ENCODE data around the gene IGSF11. TPM values are rescaled to one million over a fixed set of nuclear protein-coding genes. Genes with fewer than 3 reads are reported as not detected.

Gene IGSF11
- polyA plus RNA-seq, 3 donors: not detected

DNA sequence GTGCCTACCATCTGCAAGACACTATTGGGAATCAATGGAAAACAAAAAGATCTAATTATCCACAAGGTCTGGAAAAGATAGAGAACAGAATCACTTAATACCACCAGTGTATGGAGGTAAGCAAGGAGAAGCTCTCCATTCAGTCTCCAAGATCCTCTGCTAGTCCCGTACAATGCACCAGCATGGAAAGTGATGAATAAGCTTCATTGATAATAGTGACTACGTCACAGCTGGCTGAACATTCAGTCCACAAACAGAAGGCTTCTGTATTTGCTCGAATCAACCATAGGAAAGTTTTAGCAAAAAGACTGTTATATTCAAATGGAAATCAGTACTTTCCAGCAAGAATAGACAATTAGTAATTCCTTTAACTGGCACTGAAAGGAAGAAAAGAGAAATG lies 42.9 kb downstream of the IGSF11 start:
- Mint-ChIP-seq H3K27ac (no peak overlapping the region), H3K4me3 (no peak overlapping the region), H3K27me3 (ENCODE audit: low read depth in 3 of 3) (peaks cover 0 to 5% (median 4%) of the 10 kb centered on the region in 3 donors), H3K36me3 (no peaks in the 10 kb centered on the region), H3K9me3 (peaks cover 0 to 2% (median 0%) of the 10 kb centered on the region in 7 donors), H3K4me1 (no peaks in the 10 kb centered on the region)
- H3K36me3 ChIP-seq (replicated peaks in 1 of 2; ENCODE audit: control insufficient read depth in 1 of 2, insufficient read depth in 2 of 2, low read length in 2 of 2): no peaks in the 10 kb centered on the region
- no peak for DNase-seq
- intact Hi-C loops (cut with micrococcal nuclease): no loop called here
- H3K27me3 ChIP-seq (ENCODE audit: control insufficient read depth in 2 of 2, insufficient read depth in 2 of 2, low read length in 2 of 2): no peaks in the 10 kb centered on the region
- no peak overlapping the region for H3K27ac ChIP-seq (ENCODE audit: low read depth in 1 of 2, low read length in 2 of 2)
- H3K9me3 ChIP-seq (replicated peaks in 1 of 2; ENCODE audit: control insufficient read depth in 1 of 2, insufficient read depth in 1 of 2, low read length in 2 of 2): no peaks in the 10 kb centered on the region
- H2AFZ ChIP-seq (ENCODE audit: insufficient read depth, low read depth, low read length, poor library complexity, severe bottlenecking): no peak overlapping the region
- TF ChIP-seq CTCF (IDR thresholded peaks at IDR 0.05): no peak
- no peaks in the 10 kb centered on the region for H3K4me1 ChIP-seq (ENCODE audit: control insufficient read depth in 1 of 2, insufficient read depth in 2 of 2, low read length in 2 of 2)
- no CpG with 5 or more reads among the region's 3 CpGs for WGBS (ENCODE audit: insufficient coverage)
- no peak overlapping the region for H3K4me3 ChIP-seq (replicated peaks in 1 of 3; ENCODE audit: low read depth in 2 of 3, low read length in 3 of 3)
- H3K79me2 ChIP-seq (ENCODE audit: insufficient read depth, low read length): no peaks in the 10 kb centered on the region
- no peak overlapping the region for H3K4me2 ChIP-seq (replicated peaks; ENCODE audit: extremely low read depth, low read length, poor library complexity, severe bottlenecking)
- H3K9ac ChIP-seq (ENCODE audit: insufficient read depth, low read length, poor library complexity, severe bottlenecking): no peak overlapping the region
- no peaks in the 10 kb centered on the region for H4K20me1 ChIP-seq (ENCODE audit: insufficient read depth, low read length)

DNA sequence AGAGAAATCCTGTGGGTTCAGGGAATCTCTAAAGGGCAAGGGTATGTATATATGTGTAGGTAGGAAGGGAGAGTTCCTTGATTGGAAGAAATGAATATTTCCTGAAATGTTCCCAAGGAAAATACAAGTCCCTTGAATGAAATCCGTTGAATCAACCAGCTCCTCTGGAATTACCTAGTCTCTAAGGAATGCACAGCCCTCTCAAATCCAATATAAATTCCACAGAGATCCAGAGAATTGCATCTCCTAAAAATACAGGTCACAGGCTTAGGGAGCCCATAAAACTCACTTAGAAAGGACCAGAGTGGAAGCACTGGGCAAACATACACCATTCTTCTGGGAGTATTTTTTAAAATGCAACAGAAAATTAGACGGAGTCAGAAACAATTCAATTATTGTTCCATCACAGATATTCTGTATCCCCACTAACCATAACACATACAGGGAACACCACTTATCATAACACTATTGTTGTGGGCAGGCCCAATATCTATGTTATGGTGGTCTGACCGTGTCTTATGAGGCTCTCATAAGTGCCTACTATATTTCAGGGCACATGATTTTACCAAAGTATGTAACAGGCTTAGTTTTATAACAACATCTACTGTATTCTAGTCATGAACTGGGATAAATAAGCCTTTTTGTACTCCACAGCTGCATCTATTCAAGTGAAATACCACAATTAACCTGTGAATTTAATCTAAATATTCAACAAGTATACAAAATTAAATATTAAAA lies 43.7 kb downstream of the IGSF11 start:
- no peak for DNase-seq
- Histone ChIP-seq H3K4me2 (replicated peaks; ENCODE audit: extremely low read depth, low read length, poor library complexity, severe bottlenecking) (no peak overlapping the region), H3K4me3 (replicated peaks in 1 of 3; ENCODE audit: low read depth in 2 of 3, low read length in 3 of 3) (no peak overlapping the region), H3K27ac (ENCODE audit: low read depth in 1 of 2, low read length in 2 of 2) (no peak overlapping the region), H3K79me2 (ENCODE audit: insufficient read depth, low read length) (no peaks in the 10 kb centered on the region), H3K9me3 (replicated peaks in 1 of 2; ENCODE audit: control insufficient read depth in 1 of 2, insufficient read depth in 1 of 2, low read length in 2 of 2) (no peaks in the 10 kb centered on the region), H3K36me3 (replicated peaks in 1 of 2; ENCODE audit: control insufficient read depth in 1 of 2, insufficient read depth in 2 of 2, low read length in 2 of 2) (no peaks in the 10 kb centered on the region), H3K4me1 (ENCODE audit: control insufficient read depth in 1 of 2, insufficient read depth in 2 of 2, low read length in 2 of 2) (no peaks in the 10 kb centered on the region), H2AFZ (ENCODE audit: insufficient read depth, low read depth, low read length, poor library complexity, severe bottlenecking) (no peak overlapping the region), H3K9ac (ENCODE audit: insufficient read depth, low read length, poor library complexity, severe bottlenecking) (no peak overlapping the region), H4K20me1 (ENCODE audit: insufficient read depth, low read length) (no peaks in the 10 kb centered on the region), H3K27me3 (ENCODE audit: control insufficient read depth in 2 of 2, insufficient read depth in 2 of 2, low read length in 2 of 2) (no peaks in the 10 kb centered on the region)
- intact Hi-C loops (cut with micrococcal nuclease): no loop called here
- Mint-ChIP-seq H3K27ac (no peak overlapping the region), H3K4me1 (no peaks in the 10 kb centered on the region), H3K36me3 (no peaks in the 10 kb centered on the region), H3K27me3 (ENCODE audit: low read depth in 3 of 3) (peaks cover 0 to 3% (median 3%) of the 10 kb centered on the region in 3 donors), H3K9me3 (peaks cover 0 to 2% (median 0%) of the 10 kb centered on the region in 7 donors), H3K4me3 (no peak overlapping the region)
- WGBS (ENCODE audit: insufficient coverage): 100% methylated on average over 1 of the region's 3 CpGs
- TF ChIP-seq CTCF (IDR thresholded peaks at IDR 0.05): no peak
